HepG2 (cell line): ENCODE measurements around the gene DNPH1. TPM values are rescaled to one million over a fixed set of nuclear protein-coding genes. Genes with fewer than 3 reads are reported as not detected.

Experiments used
- AGO1 ChIP-seq: fragments of 200-400 bp; formaldehyde crosslinking; IDR thresholded peaks from 2 replicates; pipeline ENCODE4 v1.6.1; 2017; ENCODE audit warnings: mild to moderate bottlenecking, low read depth, low read length, moderate library complexity; ENCODE audit not compliant: poor library complexity, severe bottlenecking
- CAMTA2 ChIP-seq: sonication (generic); formaldehyde crosslinking; IDR thresholded peaks from 2 replicates; pipeline ENCODE4 v1.4.0; 2020; ENCODE audit warnings: mild to moderate bottlenecking, missing genetic modification reagents, borderline replicate concordance
- CBX2 ChIP-seq, 2 experiments: fragments of 200-600 bp in 1 of 2; sonication (generic); formaldehyde crosslinking in 1 of 2; IDR thresholded peaks; 2 replicates each; pipeline versions ENCODE4 v1.7.0 to v1.8.1; 2018 to 2022; ENCODE audit warnings: low read depth in 2 of 2, low read length in 1 of 2, mild to moderate bottlenecking in 1 of 2, missing genetic modification reagents in 1 of 2
- CEBPB ChIP-seq: IDR thresholded peaks from 2 replicates; pipeline ENCODE4 v1.6.1; 2011; ENCODE audit warnings: low read depth, low read length, improper control_type of control experiment, borderline replicate concordance
- GMEB1 ChIP-seq: sonication (generic); formaldehyde crosslinking; IDR thresholded peaks from 2 replicates; pipeline ENCODE4 v1.5.1; 2020; ENCODE audit warnings: missing genetic modification reagents, mild to moderate bottlenecking, borderline replicate concordance
- KDM3A ChIP-seq: IDR thresholded peaks from 2 replicates; pipeline ENCODE4 v1.6.1; 2018; ENCODE audit warnings: low read depth, missing compliant biosample characterization
- NCOA5 ChIP-seq: sonication (generic); formaldehyde crosslinking; IDR thresholded peaks from 2 replicates; pipeline ENCODE4 v1.4.0; 2020; ENCODE audit warnings: missing genetic modification reagents
- NFKBIZ ChIP-seq: IDR thresholded peaks from 2 replicates; pipeline ENCODE4 v1.6.1; 2018; ENCODE audit warnings: missing genetic modification reagents, missing compliant biosample characterization
- NPAS2 ChIP-seq: sonication (generic); formaldehyde crosslinking; IDR thresholded peaks from 2 replicates; pipeline ENCODE4 v1.8.0; 2022; ENCODE audit warnings: mild to moderate bottlenecking, missing genetic modification reagents, borderline replicate concordance
- NR2F1 ChIP-seq, 2 experiments: fragments of 450-650 bp in 1 of 2; formaldehyde crosslinking in 1 of 2; IDR thresholded peaks; 2 replicates each; pipeline versions ENCODE4 v1.5.0 to v1.6.1; 2016 to 2020; ENCODE audit warnings: mild to moderate bottlenecking in 1 of 2, missing compliant biosample characterization in 1 of 2, missing genetic modification reagents in 1 of 2, moderate library complexity in 1 of 2
- NRL ChIP-seq: sonication (generic); formaldehyde crosslinking; IDR thresholded peaks from 2 replicates; pipeline ENCODE4 v1.5.0; 2020; ENCODE audit warnings: missing genetic modification reagents, mild to moderate bottlenecking, moderate library complexity, borderline replicate concordance
- PHF21A ChIP-seq: sonication (generic); formaldehyde crosslinking; IDR thresholded peaks from 2 replicates; pipeline ENCODE4 v1.5.0; 2020; ENCODE audit warnings: mild to moderate bottlenecking, missing genetic modification reagents
- PLRG1 ChIP-seq: fragments of 450-650 bp; conservative IDR thresholded peaks from 2 replicates; pipeline ENCODE4 v1.6.1; 2016
- POGK ChIP-seq: sonication (generic); formaldehyde crosslinking; conservative IDR thresholded peaks from 2 replicates; pipeline ENCODE4 v1.8.0; 2022; ENCODE audit warnings: mild to moderate bottlenecking, moderate library complexity, missing genetic modification reagents
- RARA ChIP-seq: IDR thresholded peaks from 2 replicates; pipeline ENCODE4 v1.6.1; 2016; ENCODE audit warnings: missing genetic modification reagents, missing compliant biosample characterization
- RBAK ChIP-seq: sonication (generic); formaldehyde crosslinking; IDR thresholded peaks from 2 replicates; pipeline ENCODE4 v1.5.1; 2020; ENCODE audit warnings: mild to moderate bottlenecking, missing genetic modification reagents
- TFAP4 ChIP-seq: sonication (generic); IDR thresholded peaks from 2 replicates; pipeline ENCODE4 v1.6.1; 2016; ENCODE audit warnings: low read depth, borderline replicate concordance
- ZFX ChIP-seq: sonication (generic); formaldehyde crosslinking; IDR thresholded peaks from 2 replicates; pipeline ENCODE4 v1.4.0; 2020; ENCODE audit warnings: mild to moderate bottlenecking, low read depth, missing genetic modification reagents, moderate library complexity
- ZNF251 ChIP-seq: sonication (generic); formaldehyde crosslinking; IDR thresholded peaks from 2 replicates; pipeline ENCODE4 v1.9.0; 2021; ENCODE audit warnings: mild to moderate bottlenecking, missing genetic modification reagents
- ZNF556 ChIP-seq: sonication (generic); formaldehyde crosslinking; IDR thresholded peaks from 2 replicates; pipeline ENCODE4 v1.4.0; 2020; ENCODE audit warnings: mild to moderate bottlenecking, missing genetic modification reagents, borderline replicate concordance
- ZNF678 ChIP-seq: sonication (generic); formaldehyde crosslinking; IDR thresholded peaks from 2 replicates; pipeline ENCODE4 v1.4.0; 2020; ENCODE audit warnings: mild to moderate bottlenecking, missing genetic modification reagents
- ZNF790 ChIP-seq: sonication (generic); formaldehyde crosslinking; IDR thresholded peaks from 2 replicates; pipeline ENCODE4 v1.8.0; 2022; ENCODE audit warnings: missing genetic modification reagents, mild to moderate bottlenecking, borderline replicate concordance
- ZNF800 ChIP-seq: sonication (generic); formaldehyde crosslinking; IDR thresholded peaks from 2 replicates; pipeline ENCODE4 v1.4.0; 2020; ENCODE audit warnings: missing genetic modification reagents
- polyA plus RNA-seq, 8 experiments: library from polyadenylated mRNA; depleted of rRNA in 3 of 8; stranded (reverse) in 7 of 8; unstranded in 1 of 8; fragments of >200 nt; fragmentation: Illumina TruSeq in 4 of 8; extraction: Trizol in 4 of 8; gene quantifications; 2 replicates each; pipeline versions ENCODE4 v1.2.1 to v1.2.3, GENCODE V29; 2011 to 2016; ENCODE audit warnings: low read depth in 4 of 8, missing spikeins in 1 of 8, mixed read lengths in 1 of 8; ENCODE audit not compliant: insufficient read depth in 1 of 8
- total RNA-seq, 5 experiments: library from RNA; depleted of rRNA; stranded (reverse); fragments of >200 nt; fragmentation: Illumina TruSeq; extraction: Trizol; gene quantifications; 2 replicates each; pipeline ENCODE4 v1.2.3, GENCODE V29; 2016; ENCODE audit warnings: low read depth in 1 of 5

DNPH1 gene
- total and polyA plus RNA-seq, 2 of the 13 experiments (the other 11 are each of a cell fraction or from before 2014, with no cell fraction given), result 56.5 to 75.1 TPM

- TF ChIP-seq ZNF800 (CRISPR knock-in tag) (peak; percentile 77; the same call in 1 of the 2 replicates), POGK (CRISPR knock-in tag) (peak; percentile 100), ZNF556 (CRISPR knock-in tag) (peak; percentile 98), CAMTA2 (CRISPR knock-in tag) (peak; percentile 89), AGO1 (no peak), ZNF790 (CRISPR knock-in tag) (peak; percentile 91; the same call in 1 of the 2 replicates), KDM3A (CRISPR knock-in tag) (peak; percentile 100), PHF21A (CRISPR knock-in tag) (peak; percentile 100), CBX2 (IDR thresholded peaks at IDR 0.05; ENCODE audit: low read depth, low read length) (no peak), CBX2 (CRISPR knock-in tag; IDR thresholded peaks at IDR 0.05; ENCODE audit: low read depth) (peak; percentile 89), TFAP4 (peak; percentile 93), ZNF251 (CRISPR knock-in tag) (no peak), ZFX (CRISPR knock-in tag) (peak; percentile 87), NR2F1 (CRISPR knock-in tag; IDR thresholded peaks at IDR 0.05) (peak; percentile 95 to 98), PLRG1 (no peak), RBAK (peak; percentile 87; the same call in 1 of the 2 replicates), NPAS2 (CRISPR knock-in tag) (peak; percentile 94; the same call in 1 of the 2 replicates), GMEB1 (peak; percentile 84), NRL (peak; percentile 94), RARA (CRISPR knock-in tag) (peak; percentile 100), CEBPB (no peak), ZNF678 (CRISPR knock-in tag) (peak; percentile 56; the same call in 1 of the 2 replicates), NFKBIZ (CRISPR knock-in tag) (peak; percentile 100), NCOA5 (CRISPR knock-in tag) (no peak)
These were observed 38.5 kb upstream of the DNPH1 start (continued) for GRCh38 chr6:43267619-43268354.
